ELR (cell line): ENCODE results near the gene HS6ST1.

ENCODE experiments used
- DNase-seq: peaks from one replicate; pipeline ENCODE4 v3.0.0-alpha.2; 2015; ENCODE audit warnings: low read depth

The HS6ST1 gene

DNA sequence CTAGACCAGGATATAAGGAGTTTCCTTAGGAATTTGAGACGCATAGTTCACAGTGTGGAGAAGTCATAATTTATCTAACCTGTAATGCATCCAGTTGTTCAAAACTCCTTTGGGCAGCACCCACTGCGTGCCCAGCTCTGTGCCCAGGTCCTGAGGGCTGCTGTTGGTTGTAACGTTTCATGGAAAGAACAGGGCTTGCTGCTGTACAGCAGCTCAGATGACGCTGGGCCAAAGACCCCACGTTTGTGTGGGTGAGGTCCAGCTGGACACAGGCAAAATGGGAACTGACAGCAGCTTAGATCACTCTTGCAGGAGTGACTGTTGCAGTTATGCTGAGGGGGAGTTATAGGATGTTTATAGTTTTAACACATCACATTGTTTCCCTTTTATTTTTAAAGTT lies 30.0 kb upstream of the HS6ST1 start:
- DNase-seq = no peak

DNA sequence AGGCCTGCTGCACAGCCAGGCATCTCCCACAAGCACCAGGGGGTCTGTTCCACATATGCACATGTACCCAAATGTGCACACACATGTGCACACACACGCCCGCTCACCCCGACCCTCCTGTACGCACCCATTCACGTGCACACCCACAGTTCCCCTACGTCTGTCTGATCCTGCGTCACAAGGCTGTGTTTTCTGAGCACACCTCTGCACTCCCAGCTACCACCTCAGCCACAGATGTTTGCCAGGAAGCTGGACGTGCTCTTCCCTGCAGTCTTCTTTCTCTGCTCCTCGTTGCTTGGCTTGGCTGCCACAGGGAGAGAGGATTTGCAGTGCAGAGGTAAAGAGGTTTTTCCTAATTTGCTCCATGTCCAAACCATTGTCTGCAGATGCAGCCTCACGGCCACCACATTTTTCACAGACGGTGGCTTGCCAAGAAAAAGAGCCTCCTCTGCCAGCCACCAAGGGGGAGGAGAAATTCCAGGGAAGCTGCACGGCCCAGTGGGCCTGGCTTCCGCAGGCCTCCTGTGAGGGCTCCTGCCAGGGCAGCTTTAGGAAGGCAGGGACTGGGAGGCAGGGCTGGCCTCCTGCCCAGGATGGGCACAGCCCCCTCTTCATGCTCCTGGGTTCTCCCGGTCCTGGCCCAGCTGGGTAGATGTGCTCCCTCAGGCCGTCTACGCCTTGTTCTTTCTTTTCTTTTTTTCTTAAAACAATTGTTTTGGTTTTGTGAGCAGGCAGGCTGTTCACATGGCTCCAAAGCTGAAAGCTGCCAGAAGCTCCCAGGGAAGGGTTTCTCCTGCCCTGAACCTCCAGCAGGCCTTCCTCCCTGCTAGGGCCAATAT lies 29.3 kb upstream of the HS6ST1 start:
- DNase-seq = no peak

DNA sequence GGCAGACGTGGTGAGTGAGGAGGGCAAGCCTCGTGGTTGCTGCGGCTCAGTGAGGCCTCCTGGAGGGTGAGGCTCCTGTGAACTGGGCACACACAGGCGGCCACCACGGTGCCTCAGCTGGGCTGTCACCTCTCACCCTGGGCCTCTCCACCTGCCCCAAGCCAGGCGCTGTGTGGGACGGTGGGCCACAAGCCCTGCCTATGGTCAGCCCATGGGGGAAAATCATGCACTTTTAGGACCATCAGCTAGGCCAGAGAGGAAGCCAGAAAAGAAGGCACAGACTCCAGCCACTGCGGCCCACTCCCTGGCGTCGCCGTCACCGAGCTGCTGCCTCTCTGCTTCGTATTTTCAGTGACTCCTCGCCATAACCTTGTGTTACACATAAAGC lies 28.5 kb upstream of the HS6ST1 start:
- no peak for DNase-seq

DNA sequence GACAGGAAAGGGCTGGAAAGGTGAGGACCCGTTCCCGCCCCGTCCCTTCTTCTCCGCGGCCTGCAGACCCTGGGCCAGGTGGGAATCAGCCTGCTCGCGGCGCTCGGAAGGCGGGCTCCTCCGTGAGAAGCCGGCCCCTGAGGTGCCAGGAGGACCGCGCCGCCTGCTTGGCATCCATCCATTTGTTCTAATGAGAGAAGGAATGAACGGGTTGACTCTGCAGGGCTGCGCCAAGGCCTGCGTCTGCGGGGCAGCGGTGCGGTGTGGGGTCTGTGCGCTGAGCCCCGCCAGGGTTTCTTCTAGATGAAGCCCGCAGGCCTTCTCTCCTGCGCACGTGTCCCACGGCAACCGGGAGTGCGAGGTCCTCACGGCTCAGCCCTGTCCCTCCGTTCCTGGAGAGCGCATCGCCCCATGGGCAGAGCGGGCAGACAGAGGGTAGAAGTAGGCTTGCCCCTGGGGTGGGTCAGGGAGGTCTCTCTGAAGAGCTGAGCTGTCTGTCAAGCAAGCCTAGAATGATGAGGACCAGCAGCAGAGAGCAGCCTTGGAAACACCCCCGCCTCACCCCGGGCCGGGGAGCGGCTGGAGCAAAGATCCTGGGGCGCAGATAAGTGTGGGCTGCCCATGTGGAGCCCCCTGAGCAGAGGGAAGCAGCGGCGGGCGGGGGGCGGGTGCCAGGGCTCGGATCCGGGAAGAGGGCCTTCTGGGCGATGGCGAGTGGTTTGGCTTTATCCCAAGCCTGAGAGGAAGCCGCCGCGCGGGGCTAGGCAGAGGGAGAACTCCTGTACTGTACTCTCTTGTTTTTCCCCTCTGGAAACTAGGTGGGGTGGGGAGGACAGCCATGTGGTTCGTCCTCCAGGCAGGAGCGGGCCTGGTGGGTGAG lies 27.9 kb upstream of the HS6ST1 start:
- DNase-seq = no peak

DNA sequence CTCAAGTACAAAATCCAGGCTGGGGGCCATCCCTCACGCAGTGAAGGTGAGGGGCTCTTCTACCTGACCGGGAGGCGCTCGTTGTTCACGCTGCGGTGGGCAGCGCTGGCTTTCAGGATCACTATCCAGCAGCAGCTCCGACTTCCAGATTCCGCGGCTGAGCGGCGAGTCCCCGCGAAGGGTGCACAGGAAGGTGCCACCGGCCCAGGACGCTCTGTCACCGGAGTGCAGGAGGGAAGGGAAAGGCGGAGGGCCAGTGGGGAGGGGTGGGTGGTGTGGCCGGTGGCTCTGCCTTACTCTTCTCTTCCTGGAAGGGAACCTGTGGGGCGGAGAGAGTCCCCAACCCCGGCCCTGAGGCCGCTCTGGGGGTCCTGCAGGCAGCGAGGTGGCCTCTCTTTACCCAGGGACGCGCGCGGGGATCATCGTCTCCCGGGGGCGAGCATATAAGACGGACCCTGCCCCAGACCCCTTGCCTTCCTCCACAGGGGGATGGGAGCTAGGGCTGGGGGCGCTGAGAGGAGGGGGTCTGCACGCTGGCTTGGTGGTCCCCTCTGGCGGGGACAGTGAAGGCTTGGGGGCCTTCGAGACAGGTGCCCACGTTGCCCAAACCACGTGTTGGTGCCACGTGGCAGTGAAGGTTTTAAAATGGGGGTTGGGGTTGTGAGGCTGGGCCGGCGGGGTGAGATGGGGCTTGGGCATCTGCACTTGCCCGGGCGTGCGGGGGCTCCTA lies 26.9 kb upstream of the HS6ST1 start:
- no peak for DNase-seq

DNA sequence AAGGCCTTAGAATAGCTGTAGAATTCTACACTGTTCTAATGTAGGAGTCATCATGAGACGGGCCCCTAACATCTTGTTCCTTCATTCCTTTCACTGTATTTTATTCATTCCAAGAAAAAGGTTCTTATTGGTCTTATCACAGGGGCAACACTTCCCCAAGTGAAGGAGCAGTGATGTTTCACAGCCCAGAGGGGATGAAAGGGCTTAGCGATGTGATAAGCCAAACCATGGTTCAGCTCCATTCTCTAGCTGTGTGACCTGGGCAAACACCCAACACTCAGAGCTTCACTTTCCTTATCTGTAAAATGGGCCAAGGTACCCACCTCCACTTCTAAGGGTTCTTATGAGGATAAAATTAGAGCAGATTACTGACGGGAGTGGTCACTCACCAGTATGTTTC lies 25.4 kb upstream of the HS6ST1 start:
- no peak for DNase-seq

DNA sequence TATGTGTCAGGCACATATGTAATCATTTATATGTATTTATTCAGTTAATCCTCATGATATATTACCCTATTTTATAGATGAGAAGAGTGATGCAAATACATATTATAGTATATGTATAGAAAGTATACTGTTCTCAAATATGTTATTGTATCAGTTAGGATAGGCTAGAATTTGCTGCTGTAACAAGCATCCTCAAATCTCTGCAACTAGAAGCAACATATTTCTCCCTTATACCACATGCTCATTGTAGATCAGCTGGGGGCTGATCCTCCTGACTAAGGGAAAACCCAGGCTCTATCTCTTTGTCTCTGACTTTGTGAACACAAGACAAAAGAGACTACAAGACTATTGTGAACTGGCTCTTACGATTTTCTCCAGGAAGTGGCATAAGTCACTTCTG lies 24.8 kb upstream of the HS6ST1 start:
- DNase-seq = no peak

DNA sequence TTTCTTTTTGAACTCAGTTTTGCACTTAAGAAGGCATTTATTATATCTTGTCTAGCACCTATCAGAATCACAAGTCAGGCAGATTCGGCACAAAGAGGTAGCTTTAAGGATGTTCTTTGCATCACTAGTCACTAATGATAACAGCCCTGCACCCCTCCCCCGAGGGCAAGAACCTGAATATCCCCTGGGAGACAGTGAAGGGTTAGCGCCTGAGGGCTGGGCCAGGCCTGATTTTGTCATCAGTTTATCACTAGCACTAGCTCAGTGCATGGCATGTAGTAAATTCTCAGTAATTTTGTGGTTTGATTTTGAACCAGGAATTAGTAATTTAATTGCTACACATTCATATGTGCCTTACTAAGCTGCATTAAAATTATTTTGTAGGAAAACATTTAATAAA lies 23.9 kb upstream of the HS6ST1 start:
- DNase-seq = no peak

DNA sequence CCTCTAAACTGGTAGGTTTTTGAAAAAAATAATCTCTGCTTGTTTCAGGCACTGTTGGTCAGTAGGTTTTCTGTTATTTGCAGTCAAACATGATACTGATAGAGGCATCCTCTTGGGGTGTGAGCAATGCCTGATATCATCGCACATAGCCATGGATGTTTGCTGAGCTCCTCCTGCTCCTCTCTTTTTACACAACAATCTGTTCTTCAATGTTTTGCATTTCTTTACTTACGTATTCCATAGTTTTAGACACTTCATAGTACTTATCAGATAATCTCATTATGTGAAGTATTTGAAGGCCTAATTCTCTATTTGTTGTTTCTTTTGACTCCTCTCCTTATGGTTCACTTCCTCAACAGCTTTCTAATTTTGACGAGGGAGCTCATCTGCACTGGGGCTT lies 23.0 kb upstream of the HS6ST1 start:
- no peak for DNase-seq

DNA sequence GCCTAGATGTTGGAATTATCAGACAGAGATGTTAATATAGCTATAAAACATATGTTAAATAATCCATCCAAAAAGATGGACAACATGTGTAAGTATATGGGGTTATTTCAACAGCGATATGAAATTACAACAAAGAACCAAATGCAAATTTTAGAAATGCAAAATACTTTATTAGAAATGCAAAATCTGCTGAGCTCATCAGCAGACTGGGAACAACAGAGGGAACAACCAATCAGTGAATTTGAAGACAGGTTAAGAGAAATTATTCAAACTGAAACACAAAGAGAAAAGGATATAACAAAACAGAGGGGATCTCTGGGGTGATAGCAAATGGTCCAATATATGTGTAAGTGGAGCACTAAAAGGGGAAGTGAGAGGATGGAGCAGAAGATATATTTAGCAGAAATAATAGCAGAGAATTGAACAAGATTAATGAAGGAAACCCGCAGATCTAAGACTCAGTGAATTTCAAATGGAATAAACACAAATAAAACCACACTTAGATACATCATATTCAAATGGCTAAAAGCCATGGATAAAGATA lies 13.5 kb upstream of the HS6ST1 start:
- DNase-seq = no peak

DNA sequence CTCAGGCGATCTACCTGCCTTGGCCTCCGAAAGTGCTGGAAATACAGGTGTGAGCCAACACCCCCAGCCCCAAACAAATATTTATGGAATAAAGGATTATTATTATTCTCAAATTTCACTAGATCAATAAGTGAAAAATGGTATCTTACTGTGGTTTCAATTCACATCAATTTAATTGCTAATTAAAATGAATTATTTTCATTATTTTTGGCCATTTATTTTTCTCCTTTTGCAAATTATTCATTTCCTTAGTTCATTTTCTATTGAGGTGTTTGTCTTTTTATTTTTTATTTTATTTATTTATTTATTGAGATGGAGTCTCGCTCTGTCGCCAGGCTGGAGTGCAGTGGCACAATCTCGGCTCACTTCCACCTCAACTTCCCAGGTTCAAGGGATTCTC lies 11.9 kb upstream of the HS6ST1 start:
- no peak for DNase-seq

DNA sequence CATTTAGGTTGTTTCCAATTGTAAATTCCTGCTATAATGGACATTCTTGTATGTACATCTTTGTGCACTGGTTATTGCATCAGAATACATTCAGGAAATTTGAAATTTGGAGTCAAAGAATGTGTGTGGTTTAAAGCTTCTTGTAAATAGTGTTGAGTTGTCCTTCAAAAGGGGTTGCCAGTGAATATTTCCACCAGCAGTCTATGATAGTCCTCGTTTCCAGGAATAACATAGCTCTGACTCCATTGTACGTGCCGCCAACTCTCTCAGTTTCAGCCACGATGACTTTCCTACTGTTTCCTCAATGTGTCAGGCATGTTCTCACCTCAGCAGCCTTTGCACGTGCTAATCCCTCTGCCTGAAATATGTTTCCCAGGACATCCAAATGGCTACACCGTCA lies 10.9 kb upstream of the HS6ST1 start:
- DNase-seq = no peak

DNA sequence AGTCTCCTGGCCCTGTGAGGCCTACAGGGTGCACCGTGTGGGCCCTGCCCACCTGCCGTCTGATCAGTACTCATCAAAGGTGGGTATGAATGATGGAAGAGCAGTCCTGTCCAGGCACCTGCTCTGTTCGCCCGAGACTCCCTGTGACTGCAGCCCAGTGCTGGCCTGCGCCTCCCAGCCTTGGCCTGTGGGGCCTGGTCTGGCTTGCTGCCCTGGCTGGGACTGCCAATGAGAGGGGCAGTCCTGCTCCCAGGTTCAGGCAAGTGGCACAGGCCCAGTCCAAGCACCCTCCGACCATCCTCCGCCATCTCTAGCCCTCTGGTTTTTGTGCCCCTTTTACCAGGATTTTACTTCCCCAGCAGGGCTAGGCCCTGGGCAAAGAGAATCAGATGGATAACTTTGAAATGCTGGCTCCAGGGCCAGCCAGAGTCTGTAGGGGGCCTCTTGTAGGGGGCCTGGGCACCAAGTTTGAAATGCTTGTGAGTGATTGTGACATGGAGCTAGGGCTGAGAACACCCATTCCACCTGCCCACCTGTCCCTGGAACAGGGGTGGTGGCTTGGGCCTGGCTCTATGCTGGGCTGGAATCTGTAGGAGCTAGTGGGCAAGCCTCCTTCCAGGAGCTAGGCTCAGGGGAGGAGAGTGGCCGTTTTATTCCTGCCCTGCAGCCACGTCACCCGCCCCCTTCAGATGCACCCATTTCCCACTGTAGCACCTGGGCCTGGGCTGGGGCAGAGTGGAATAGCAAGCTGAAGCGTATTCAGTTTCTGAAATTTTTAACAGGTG lies 8.7 kb upstream of the HS6ST1 start:
- no peak for DNase-seq

DNA sequence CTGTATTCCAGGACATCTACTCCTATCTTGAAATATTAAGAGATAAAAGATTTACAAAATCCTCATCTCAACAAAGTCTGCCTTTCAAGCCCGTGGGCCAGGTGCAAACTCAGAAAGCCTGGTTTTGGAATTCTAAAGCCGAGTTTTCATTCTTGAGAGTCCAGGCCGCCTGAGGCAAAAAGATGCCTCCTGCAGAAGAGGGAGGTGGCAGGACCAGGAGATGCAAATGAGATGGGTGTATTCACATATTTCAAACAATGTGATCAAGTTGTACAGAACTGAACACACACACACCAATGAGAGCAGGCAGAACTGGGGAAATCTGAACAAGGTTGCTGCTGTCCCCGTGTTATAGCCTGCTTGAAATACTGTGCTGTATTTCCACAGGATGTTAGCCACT lies 7.7 kb upstream of the HS6ST1 start:
- DNase-seq = no peak

DNA sequence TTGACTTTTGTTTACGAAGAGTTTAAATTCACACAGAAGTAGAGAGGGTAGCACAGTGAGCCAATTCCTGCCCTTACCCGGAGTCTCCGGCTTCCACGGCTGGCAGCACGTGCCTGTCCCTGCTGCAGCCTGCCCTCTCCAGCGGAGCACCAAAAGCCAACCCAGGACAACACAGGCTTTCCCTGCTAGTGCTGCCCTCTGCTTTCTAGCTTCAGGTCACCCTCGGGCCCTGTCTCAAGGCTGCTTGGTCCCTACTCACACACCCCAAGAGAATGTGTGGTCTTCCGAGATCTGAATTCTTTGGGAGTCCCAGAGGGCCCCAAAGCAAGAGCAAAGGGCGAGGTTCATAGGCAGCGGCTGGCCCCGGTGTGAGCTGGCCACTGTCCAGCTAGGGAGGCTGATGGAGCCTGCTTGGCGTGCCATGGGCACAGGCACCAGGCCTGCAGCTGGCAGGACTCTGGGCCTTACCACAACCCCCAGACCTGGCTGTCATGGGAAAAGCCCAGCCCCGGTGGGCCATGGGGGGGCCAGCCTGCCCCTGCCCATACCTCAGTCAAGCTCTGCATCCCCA lies 7.0 kb upstream of the HS6ST1 start:
- no peak for DNase-seq

DNA sequence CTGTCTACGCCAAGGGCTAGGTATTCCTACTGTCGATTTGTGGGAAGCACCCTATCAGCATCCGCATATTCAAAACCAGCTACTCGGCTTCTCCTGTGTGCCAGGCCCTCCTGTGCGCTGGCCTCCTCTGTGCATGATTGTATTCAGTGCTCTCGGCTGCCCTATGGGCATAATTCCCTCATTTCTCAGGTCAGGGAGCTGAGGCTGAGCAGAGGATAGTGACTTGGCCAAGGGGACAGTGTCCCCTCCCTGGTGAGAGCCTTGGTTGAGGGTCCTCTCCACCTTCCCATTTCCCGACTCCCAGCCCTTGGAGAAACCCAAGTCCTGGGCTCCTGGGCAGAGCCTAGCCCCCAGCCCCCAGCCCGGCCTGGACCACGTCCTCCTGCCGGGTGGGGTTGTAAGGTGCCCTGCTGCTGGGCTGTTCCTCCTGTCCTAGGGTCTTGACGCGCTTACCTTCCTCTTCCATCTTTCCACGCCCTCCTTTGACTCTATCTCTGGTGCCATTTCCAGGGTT lies 6.3 kb upstream of the HS6ST1 start:
- DNase-seq = no peak

DNA sequence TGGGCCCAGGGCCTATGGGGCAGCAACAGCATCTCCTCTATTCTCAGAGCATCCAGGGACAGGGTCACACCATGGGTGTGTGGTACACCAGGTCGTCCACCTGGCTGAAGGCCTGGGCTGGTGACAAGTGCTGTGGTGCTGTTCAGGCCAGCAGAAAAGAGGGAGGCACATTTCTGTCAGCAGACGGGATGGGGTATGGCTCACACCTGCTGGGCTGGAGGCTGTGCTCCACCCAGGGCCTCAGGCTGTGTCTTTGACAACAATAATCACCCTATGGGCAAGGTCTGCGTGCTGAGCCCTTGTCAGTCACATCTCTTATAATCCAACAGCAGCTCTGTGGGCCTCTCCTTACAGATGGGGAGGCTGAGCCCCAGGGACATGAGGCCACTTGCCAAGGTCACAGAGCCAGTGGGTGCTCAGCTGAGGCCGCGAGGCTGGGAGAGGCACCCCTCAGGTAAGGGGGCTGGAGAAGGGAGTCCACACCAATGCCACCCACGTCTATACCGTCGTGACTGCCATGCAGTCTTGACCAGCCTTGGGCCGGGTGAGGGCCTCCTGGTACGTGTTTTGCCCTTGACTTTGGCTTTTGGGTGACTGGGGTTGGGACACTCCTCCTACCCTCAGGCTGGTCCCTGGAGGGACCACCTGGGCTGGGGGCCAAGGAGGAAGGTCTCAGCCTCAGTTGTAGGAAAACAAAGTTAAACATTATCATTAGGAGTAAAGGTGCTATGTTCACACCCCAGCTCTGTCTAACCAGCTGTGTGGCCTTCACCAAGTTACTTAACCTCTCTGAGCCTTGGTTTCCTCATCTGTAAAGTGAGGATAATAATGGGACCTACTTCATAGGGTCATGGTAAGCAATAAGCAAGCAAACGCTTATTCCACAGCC lies 5.6 kb upstream of the HS6ST1 start:
- no peak for DNase-seq

DNA sequence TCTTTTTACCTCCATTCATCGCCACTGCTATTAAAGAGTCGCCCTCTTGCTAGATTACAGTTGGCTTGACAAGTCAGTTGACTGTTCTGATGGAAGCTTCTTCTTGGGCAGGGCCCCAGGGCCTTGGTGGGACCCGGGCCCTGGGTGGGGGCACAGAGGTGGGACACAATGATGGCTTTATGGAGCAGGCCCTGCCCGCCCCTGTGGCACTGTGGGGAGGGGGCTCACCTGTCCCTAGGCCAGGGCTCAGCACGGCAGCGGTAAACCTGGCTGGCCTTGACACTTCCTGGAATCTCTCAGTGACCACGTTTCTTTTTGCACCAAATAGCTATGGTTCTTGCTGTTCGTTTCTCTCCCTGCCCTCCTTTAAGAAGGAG lies 4.9 kb upstream of the HS6ST1 start:
- no peak for DNase-seq

DNA sequence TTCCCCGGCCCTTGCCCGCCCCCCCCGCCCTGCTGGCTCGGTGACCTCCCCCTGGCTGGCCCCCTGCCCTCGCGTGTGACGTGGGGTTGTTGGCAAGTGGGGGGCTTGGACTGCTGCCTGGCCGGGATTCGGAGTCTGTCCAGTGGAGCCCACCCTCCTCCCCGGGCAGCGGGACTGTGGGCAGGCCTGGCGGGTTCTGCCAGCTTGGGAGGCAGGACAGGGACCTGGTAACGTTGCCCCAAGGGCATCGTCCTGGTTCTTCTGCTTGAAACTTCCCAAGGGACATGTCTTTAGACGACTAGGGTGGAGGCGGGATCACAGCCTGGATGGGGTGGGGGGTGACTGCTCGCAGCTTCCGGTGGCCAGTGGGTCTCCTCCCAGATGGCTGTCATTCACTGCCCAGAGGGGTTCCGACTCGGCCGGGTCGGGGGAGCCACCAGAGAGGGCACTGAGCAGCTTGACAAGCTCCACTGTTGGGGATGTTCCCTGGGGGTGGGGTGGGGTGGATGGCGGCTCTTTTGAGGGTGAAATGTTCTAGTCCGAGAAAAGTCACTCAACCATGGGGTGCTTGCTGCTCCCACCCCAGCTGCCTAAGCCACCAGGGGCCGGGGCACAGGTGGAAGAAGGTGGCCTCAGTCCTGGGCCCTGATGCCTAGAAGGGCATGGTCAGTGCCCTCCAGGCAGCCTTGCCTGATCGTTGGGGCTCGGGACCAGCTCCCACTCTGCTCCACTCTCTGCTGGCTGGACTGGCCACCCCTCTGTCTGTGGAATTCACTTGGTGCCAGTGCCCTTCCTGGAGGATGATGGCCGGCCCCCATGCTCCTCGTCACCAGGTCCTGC lies 4.3 kb upstream of the HS6ST1 start:
- DNase-seq = no peak
